ENCODE data around the gene TMEM43. TPM values are rescaled to one million over a fixed set of nuclear protein-coding genes. Genes with fewer than 3 reads are reported as not detected.

The TMEM43 gene
- total RNA-seq, 1 experiment from 2014 or later, result 36.7 TPM

GRCh38 chr3:14152233-14152962, 27.5 kb downstream of the TMEM43 start:
- no peak overlapping the region for H3T11ph ChIP-seq (ENCODE audit: low read length)
- no peak overlapping the region for H2BK15ac ChIP-seq (ENCODE audit: low read depth, low read length)
- no peak overlapping the region for H2BK12ac ChIP-seq (ENCODE audit: insufficient read length, low read depth, low read length)
- no peak overlapping the region for H3K4ac ChIP-seq (ENCODE audit: low read depth, low read length)
- H4K8ac ChIP-seq (replicated peaks; ENCODE audit: insufficient read length, low read depth, low read length), result no peak overlapping the region
- no peak overlapping the region for H3K14ac ChIP-seq (ENCODE audit: insufficient read depth, low read length)
- no peak overlapping the region for H3K56ac ChIP-seq (ENCODE audit: insufficient read length, low read depth, low read length)
- no peaks in the 10 kb centered on the region for H4K20me1 ChIP-seq (ENCODE audit: control insufficient read depth, insufficient read depth, insufficient read length)
- H3K4me2 ChIP-seq (ENCODE audit: insufficient read depth, insufficient read length, low read length), result no peak overlapping the region
- Mint-ChIP-seq H3K9me3 (no peaks in the 10 kb centered on the region), H3K4me3 (no peak overlapping the region), H3K27me3 (ENCODE audit: low read depth) (no peaks in the 10 kb centered on the region), H3K36me3 (ENCODE audit: insufficient read depth in 1 of 3, low read depth in 3 of 3) (peaks cover 11 to 60% (median 53%) of the 10 kb centered on the region in 3 experiments), H3K4me1 (peaks cover 7 to 17% of the 10 kb centered on the region in 2 experiments), H3K27ac (peak overlapping the region in 2 of 3 experiments; percentile 4 to 39; a peak in 3 of 7 replicates)
- no peaks in the 10 kb centered on the region for H3K79me1 ChIP-seq (ENCODE audit: insufficient read depth, low read depth, low read length, poor library complexity, severe bottlenecking)
- no peak overlapping the region for H3K9ac ChIP-seq (ENCODE audit: extremely low read depth, insufficient read length, low read length)
- WGBS (ENCODE audit: extremely low coverage, insufficient read length, low lambda C conversion rate), result no CpG with 5 or more reads among the region's 11 CpGs
- no peak overlapping the region for H2BK20ac ChIP-seq (ENCODE audit: low read depth, low read length, poor library complexity, severe bottlenecking)
- no peak overlapping the region for H2AFZ ChIP-seq (ENCODE audit: low read length)
- no peak overlapping the region for H3K23ac ChIP-seq (ENCODE audit: insufficient read length, low read depth, low read length)
- H3K4me1 ChIP-seq (ENCODE audit: insufficient read depth, low read length), result peaks cover 6% of the 10 kb centered on the region; the same call in 1 of the 2 replicates
- no peak overlapping the region for H2BK120ac ChIP-seq (ENCODE audit: low read depth, low read length, poor library complexity, severe bottlenecking)
- no peak overlapping the region for H2BK5ac ChIP-seq (ENCODE audit: insufficient read length, low read length)
- no peaks in the 10 kb centered on the region for H3K23me2 ChIP-seq (ENCODE audit: insufficient read length, low read depth, low read length, poor library complexity, severe bottlenecking)
- no peaks in the 10 kb centered on the region for H3K79me2 ChIP-seq (ENCODE audit: insufficient read depth, low read length)
- H3K27me3 ChIP-seq (ENCODE audit: insufficient read depth, low read length), result no peaks in the 10 kb centered on the region
- no peak overlapping the region for H3K18ac ChIP-seq (ENCODE audit: insufficient read length, low read depth, low read length)
- no peak overlapping the region for H3K27ac ChIP-seq (ENCODE audit: insufficient read length, low read depth, low read length)
- H4K91ac ChIP-seq (ENCODE audit: insufficient read length, low read depth, low read length), result no peak overlapping the region
- TF ChIP-seq CTCF (conservative IDR thresholded peaks at IDR 0.05), result peak; percentile 45; the same call in 2 of the 3 replicates
- no peaks in the 10 kb centered on the region for H3K9me3 ChIP-seq (ENCODE audit: control insufficient read depth, low read depth, low read length)
- DNase-seq, result peak; percentile 28
- H4K5ac ChIP-seq (ENCODE audit: insufficient read length, low read depth, low read length), result no peak overlapping the region
- H2AK5ac ChIP-seq (ENCODE audit: insufficient read length, low read length), result no peak overlapping the region
